ENCODE results near the gene SEMA6A. TPM values are rescaled to one million over a fixed set of nuclear protein-coding genes. Genes with fewer than 3 reads are reported as not detected.

Gene SEMA6A
- polyA plus RNA-seq, 2 of the 4 experiments (the other 2 are of a cell fraction): 0.01 TPM; not detected in 1

- Histone ChIP-seq H3K4me3 (no peak overlapping the region), H3K9me3 (no peaks in the 10 kb centered on the region), H3K27ac (no peak overlapping the region), H3K4me2 (no peak overlapping the region), H3K4me1 (no peaks in the 10 kb centered on the region)
- DNase-seq (ENCODE audit: low read depth in 1 of 2, low spot score in 1 of 2) (no peak), ATAC-seq (no peak), FAIRE-seq (no peak)
- ChIA-PET POLR2A (no interaction called here), CTCF (no interaction called here)
- 37% methylated on average over 5 of the region's 5 CpGs for WGBS (ENCODE audit: missing lambda C conversion rate)
- TF ChIP-seq JUNB (IDR thresholded peaks at IDR 0.05) (no peak), KDM5A (IDR thresholded peaks at IDR 0.05) (no peak), MYC (IDR thresholded peaks at IDR 0.05; ENCODE audit: borderline replicate concordance, low read length) (no peak), RAD21 (conservative IDR thresholded peaks at IDR 0.05 in 1 of 2, IDR thresholded peaks at IDR 0.05 in 1 of 2) (no peak), HOXB5 (CRISPR knock-in tag; IDR thresholded peaks at IDR 0.05) (no peak), RARB (CRISPR knock-in tag; IDR thresholded peaks at IDR 0.05) (no peak), KDM1A (IDR thresholded peaks at IDR 0.05; ENCODE audit: low read depth) (no peak), BHLHE40 (IDR thresholded peaks at IDR 0.05; ENCODE audit: low read depth, low read length) (no peak)
Measured at GRCh38 chr5:116402235-116402634, 172.4 kb downstream of the SEMA6A start.

- no peak for DNase-seq (ENCODE audit: low read depth in 1 of 2, low spot score in 1 of 2)
- TF ChIP-seq RFX5 (IDR thresholded peaks at IDR 0.05): no peak
- TF ChIP-seq HOXA7 (CRISPR knock-in tag; IDR thresholded peaks at IDR 0.05): no peak
- no peak for TF ChIP-seq HOXB13 (CRISPR knock-in tag; IDR thresholded peaks at IDR 0.05; ENCODE audit: low read depth)
- TF ChIP-seq, protein P1, sequence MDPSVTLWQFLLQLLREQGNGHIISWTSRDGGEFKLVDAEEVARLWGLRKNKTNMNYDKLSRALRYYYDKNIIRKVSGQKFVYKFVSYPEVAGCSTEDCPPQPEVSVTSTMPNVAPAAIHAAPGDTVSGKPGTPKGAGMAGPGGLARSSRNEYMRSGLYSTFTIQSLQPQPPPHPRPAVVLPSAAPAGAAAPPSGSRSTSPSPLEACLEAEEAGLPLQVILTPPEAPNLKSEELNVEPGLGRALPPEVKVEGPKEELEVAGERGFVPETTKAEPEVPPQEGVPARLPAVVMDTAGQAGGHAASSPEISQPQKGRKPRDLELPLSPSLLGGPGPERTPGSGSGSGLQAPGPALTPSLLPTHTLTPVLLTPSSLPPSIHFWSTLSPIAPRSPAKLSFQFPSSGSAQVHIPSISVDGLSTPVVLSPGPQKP (IDR thresholded peaks at IDR 0.05; ENCODE audit: low read depth, low read length): no peak
- TF ChIP-seq, protein P2, sequence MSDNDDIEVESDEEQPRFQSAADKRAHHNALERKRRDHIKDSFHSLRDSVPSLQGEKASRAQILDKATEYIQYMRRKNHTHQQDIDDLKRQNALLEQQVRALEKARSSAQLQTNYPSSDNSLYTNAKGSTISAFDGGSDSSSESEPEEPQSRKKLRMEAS (IDR thresholded peaks at IDR 0.05): no peak
- TF ChIP-seq RNF2 (IDR thresholded peaks at IDR 0.05; ENCODE audit: borderline replicate concordance, low read depth): no peak
- TF ChIP-seq NFE2L2 (conservative IDR thresholded peaks at IDR 0.05; ENCODE audit: low read length): no peak
- no peak for TF ChIP-seq GATA3 (IDR thresholded peaks at IDR 0.05; ENCODE audit: borderline replicate concordance)
- no peak for TF ChIP-seq FOXS1 (CRISPR knock-in tag; IDR thresholded peaks at IDR 0.05)
- no peak for TF ChIP-seq E2F6 (IDR thresholded peaks at IDR 0.05; ENCODE audit: borderline replicate concordance, low read depth)
- no peak for TF ChIP-seq EHMT2 (IDR thresholded peaks at IDR 0.05; ENCODE audit: low read depth)
- TF ChIP-seq REST (IDR thresholded peaks at IDR 0.05): no peak
- no peak for TF ChIP-seq HDAC2 (IDR thresholded peaks at IDR 0.05)
- no peak for TF ChIP-seq SREBF2 (IDR thresholded peaks at IDR 0.05)
- TF ChIP-seq, protein P3, sequence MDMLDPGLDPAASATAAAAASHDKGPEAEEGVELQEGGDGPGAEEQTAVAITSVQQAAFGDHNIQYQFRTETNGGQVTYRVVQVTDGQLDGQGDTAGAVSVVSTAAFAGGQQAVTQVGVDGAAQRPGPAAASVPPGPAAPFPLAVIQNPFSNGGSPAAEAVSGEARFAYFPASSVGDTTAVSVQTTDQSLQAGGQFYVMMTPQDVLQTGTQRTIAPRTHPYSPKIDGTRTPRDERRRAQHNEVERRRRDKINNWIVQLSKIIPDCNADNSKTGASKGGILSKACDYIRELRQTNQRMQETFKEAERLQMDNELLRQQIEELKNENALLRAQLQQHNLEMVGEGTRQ (IDR thresholded peaks at IDR 0.05): no peak
- no peak for TF ChIP-seq FOSB (CRISPR knock-in tag; IDR thresholded peaks at IDR 0.05)
- TF ChIP-seq ZFP36 (IDR thresholded peaks at IDR 0.05; ENCODE audit: borderline replicate concordance, partially characterized antibody): no peak
- no peak for TF ChIP-seq ZC3H11A (IDR thresholded peaks at IDR 0.05)
- TF ChIP-seq TFCP2L1 (CRISPR knock-in tag; IDR thresholded peaks at IDR 0.05): no peak
- FAIRE-seq: no peak
- Histone ChIP-seq H3K9me3 (no peaks in the 10 kb centered on the region), H3K4me3 (no peak overlapping the region), H3K4me1 (no peaks in the 10 kb centered on the region), H3K4me2 (no peak overlapping the region), H3K27ac (no peak overlapping the region)
- ATAC-seq: no peak
- CTCF ChIA-PET: no interaction called here
- POLR2A ChIA-PET: no interaction called here
- 70% methylated on average over 10 of the region's 10 CpGs for WGBS (ENCODE audit: missing lambda C conversion rate)
Measured at GRCh38 chr5:116401576-116401975, 173.0 kb downstream of the SEMA6A start.

Measured in A549 (cell line).